Ovary (tissue), 3 donors: Measurements from ENCODE around the gene ZSCAN25.
"Not testable (repeated sequence)": the region's sequence is repeated elsewhere in the genome, so short reads cannot be mapped to it uniquely, and the experiment has no call there.

ENCODE experiments used
- CTCF ChIP-seq, 3 donors: fragments of 450-650 bp in 2 of 3; fragments of 200-600 bp in 1 of 3; IDR thresholded peaks; one replicate each; pipeline versions ENCODE4 v1.5.1 to v1.8.0; 2016 to 2022; ENCODE audit warnings: antibody characterized with exemption in 3 of 3, mild to moderate bottlenecking in 1 of 3
- EP300 ChIP-seq: sonication (generic); formaldehyde crosslinking; IDR thresholded peaks from one replicate; pipeline ENCODE4 v1.6.1; 2017; ENCODE audit warnings: antibody characterized with exemption
- POLR2A ChIP-seq: fragments of 450-650 bp; IDR thresholded peaks from one replicate; pipeline ENCODE4 v1.6.1; 2017; ENCODE audit warnings: antibody characterized with exemption, mild to moderate bottlenecking, moderate library complexity
- donor health status: DM: no; HTN: no; CAD: no.

DNA sequence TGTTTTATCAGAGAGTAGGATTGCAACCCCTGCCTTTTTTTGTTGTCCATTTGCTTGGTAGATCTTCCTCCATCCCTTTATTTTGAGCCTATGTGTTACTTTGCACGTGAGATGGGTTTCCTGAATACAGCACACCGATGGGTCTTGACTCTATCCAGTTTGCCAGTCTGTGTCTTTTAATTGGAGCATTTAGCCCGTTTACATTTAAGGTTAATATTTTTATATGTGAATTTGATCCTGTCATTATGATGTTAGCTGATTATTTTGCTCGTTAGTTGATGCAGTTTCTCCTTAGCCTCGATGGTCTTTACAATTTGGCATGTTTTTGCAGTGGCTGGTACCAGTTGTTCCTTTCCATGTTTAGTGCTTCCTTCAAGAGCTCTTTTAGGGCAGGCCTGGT is 41.1 kb downstream of the ZSCAN25 start:
- TF ChIP-seq POLR2A; CTCF (IDR thresholded peaks at IDR 0.05); EP300: not testable (repeated sequence)
